Stomach (tissue), 9 donors: ENCODE results near the gene GCGR. TPM values are rescaled to one million over a fixed set of nuclear protein-coding genes. Genes with fewer than 3 reads are reported as not detected.

Experiments used
- DNase-seq, 2 donors: peaks; one replicate each; pipeline versions ENCODE4 v3.0.0 to v3.0.0-alpha.2; 2013 to 2019
- H3K27ac ChIP-seq, 5 donors: fragments of 200-600 bp in 4 of 5; sonication (generic) in 4 of 5; one replicate each; pipeline ENCODE4 v1.5.1; 2013 to 2019; ENCODE audit warnings: mild to moderate bottlenecking in 1 of 5, moderate library complexity in 1 of 5
- H3K27me3 ChIP-seq, 3 donors: fragments of 200-600 bp; sonication (generic); one replicate each; pipeline ENCODE4 v1.5.1; 2017 to 2019; ENCODE audit warnings: mixed run types in 1 of 3
- H3K36me3 ChIP-seq, 4 donors: fragments of 200-600 bp; sonication (generic); 1 replicate in 3 of 4; 2 replicates in 1 of 4; pipeline ENCODE4 v1.5.1; 2016 to 2019
- H3K4me1 ChIP-seq, 4 donors: fragments of 200-600 bp; sonication (generic); one replicate each; pipeline ENCODE4 v1.5.1; 2016 to 2019
- H3K4me3 ChIP-seq, 4 donors: fragments of 200-600 bp; sonication (generic) in 3 of 4; one replicate each; pipeline ENCODE4 v1.5.1; 2016 to 2019; ENCODE audit warnings: mild to moderate bottlenecking in 1 of 4
- H3K9me3 ChIP-seq, 4 donors: fragments of 200-600 bp; sonication (generic); one replicate each; pipeline ENCODE4 v1.5.1; 2016 to 2019
- CTCF ChIP-seq, 7 experiments: fragments of 450-650 bp in 4 of 7; fragments of 200-600 bp in 3 of 7; sonication (generic) in 3 of 7; IDR thresholded peaks; one replicate each; pipeline ENCODE4 v1.5.1; 2016 to 2019; ENCODE audit warnings: antibody characterized with exemption in 7 of 7, control low read depth in 2 of 7, mild to moderate bottlenecking in 1 of 7
- EP300 ChIP-seq: sonication (generic); formaldehyde crosslinking; IDR thresholded peaks from one replicate; pipeline ENCODE4 v1.6.1; 2017; ENCODE audit warnings: antibody characterized with exemption
- POLR2A ChIP-seq, 4 donors: fragments of 450-650 bp; IDR thresholded peaks; one replicate each; pipeline ENCODE4 v1.6.1; 2016; ENCODE audit warnings: antibody characterized with exemption in 4 of 4, control low read depth in 2 of 4, mild to moderate bottlenecking in 1 of 4, moderate library complexity in 1 of 4
- POLR2AphosphoS5 ChIP-seq, 3 donors: sonication (generic); formaldehyde crosslinking; IDR thresholded peaks; one replicate each; pipeline ENCODE4 v1.6.1; 2016; ENCODE audit warnings: antibody characterized with exemption in 3 of 3
- WGBS, 5 donors: extraction: QIAGEN DNeasy Blood & Tissue Kit in 3 of 5; methylation state at CpG; one replicate each; pipeline versions ENCODE4 v1.1.5 to v1.1.7; 2013 to 2018; 5-methylcytosine and 5-hydroxymethylcytosine counted together
- intact Hi-C: fragments of 100-400 bp; cut with DNase I; formaldehyde crosslinking; loops from one replicate; pipeline ENCODE4 v1.15.1; 2023; ENCODE audit warnings: low total_unique reads
- polyA plus RNA-seq, 3 donors: library from polyadenylated mRNA; stranded (reverse); fragments of 200-250 nt; gene quantifications; one replicate each; pipeline ENCODE4 v1.2.3, GENCODE V29; 2013
- total RNA-seq, 5 donors: library from RNA; depleted of rRNA; stranded (reverse); fragments of >200 nt; gene quantifications; one replicate each; pipeline versions ENCODE4 v1.1.0 to v1.2.3, GENCODE V29; 2014 to 2016
- donor health status: healthy with polysubstance abuse.
- donor health status: Bipolar disorder and iron deficiency.
- donor health status: healthy.

GCGR gene
- total and polyA plus RNA-seq, 8 donors: 0.38 to 0.55 TPM; not detected in 6

GRCh38 chr17:81844327-81844851 lies 40.4 kb downstream of the GCGR start:
- Histone ChIP-seq H3K9me3 (no peaks in the 10 kb centered on the region), H3K27ac (no peak overlapping the region), H3K36me3 (peaks cover 62 to 75% (median 71%) of the 10 kb centered on the region in 4 donors), H3K27me3 (no peaks in the 10 kb centered on the region), H3K4me1 (peaks cover 0 to 10% (median 3%) of the 10 kb centered on the region in 4 donors), H3K4me3 (no peak overlapping the region)
- no peak for DNase-seq
- intact Hi-C loops: no loop called here
- WGBS, 5 donors: 85 to 91% (median 89%) methylated on average over 11 to 14 of the region's 14 CpGs
- TF ChIP-seq POLR2AphosphoS5 (IDR thresholded peaks at IDR 0.05): no peak
- TF ChIP-seq CTCF (IDR thresholded peaks at IDR 0.05): no peak
- TF ChIP-seq POLR2A (IDR thresholded peaks at IDR 0.05): no peak
- no peak for TF ChIP-seq EP300

GRCh38 chr17:81844887-81845286 lies 40.9 kb downstream of the GCGR start:
- H3K27ac ChIP-seq: no peak overlapping the region
- no peaks in the 10 kb centered on the region for H3K9me3 ChIP-seq
- H3K4me1 ChIP-seq: peaks cover 0 to 10% (median 3%) of the 10 kb centered on the region in 4 donors
- peaks cover 67 to 80% (median 76%) of the 10 kb centered on the region in 4 donors for H3K36me3 ChIP-seq
- DNase-seq: no peak
- no peak for TF ChIP-seq POLR2A (IDR thresholded peaks at IDR 0.05)
- no peak for TF ChIP-seq CTCF (IDR thresholded peaks at IDR 0.05)
- TF ChIP-seq EP300: no peak
- TF ChIP-seq POLR2AphosphoS5 (IDR thresholded peaks at IDR 0.05): no peak
- intact Hi-C loops: no loop called here
- no peak overlapping the region for H3K4me3 ChIP-seq
- H3K27me3 ChIP-seq: no peaks in the 10 kb centered on the region
- WGBS, 5 donors: 69 to 89% (median 86%) methylated on average over 13 of the region's 13 CpGs

- 86 to 93% (median 90%) methylated on average over 8 to 13 of the region's 13 CpGs for WGBS, 5 donors
- intact Hi-C loops: no loop called here
- H3K4me1 ChIP-seq: peaks cover 0 to 10% (median 3%) of the 10 kb centered on the region in 4 donors
- no peaks in the 10 kb centered on the region for H3K9me3 ChIP-seq
- H3K27me3 ChIP-seq: no peaks in the 10 kb centered on the region
- H3K36me3 ChIP-seq: peaks cover 70 to 84% (median 81%) of the 10 kb centered on the region in 4 donors
- H3K4me3 ChIP-seq: no peak overlapping the region
- no peak for DNase-seq
- TF ChIP-seq POLR2A (IDR thresholded peaks at IDR 0.05) (no peak), EP300 (no peak), POLR2AphosphoS5 (IDR thresholded peaks at IDR 0.05) (no peak), CTCF (IDR thresholded peaks at IDR 0.05) (no peak)
- no peak overlapping the region for H3K27ac ChIP-seq
Measured at GRCh38 chr17:81845361-81845760, 41.4 kb downstream of the GCGR start.

GRCh38 chr17:81845881-81846742 lies 42.2 kb downstream of the GCGR start:
- TF ChIP-seq POLR2A (IDR thresholded peaks at IDR 0.05) (no peak), CTCF (IDR thresholded peaks at IDR 0.05) (no peak), EP300 (no peak), POLR2AphosphoS5 (IDR thresholded peaks at IDR 0.05) (no peak)
- Histone ChIP-seq H3K36me3 (peaks cover 77 to 92% (median 88%) of the 10 kb centered on the region in 4 donors), H3K27ac (no peak overlapping the region), H3K4me1 (peaks cover 0 to 10% (median 3%) of the 10 kb centered on the region in 4 donors), H3K4me3 (no peak overlapping the region), H3K9me3 (no peaks in the 10 kb centered on the region), H3K27me3 (no peaks in the 10 kb centered on the region)
- no peak for DNase-seq
- intact Hi-C loops: no loop called here
- WGBS, 5 donors: 91 to 93% (median 92%) methylated on average over 32 to 38 of the region's 38 CpGs
